NCI-H128 (cell line): Measurements from ENCODE around the gene ATP8B1.
"Not testable (repeated sequence)": the region's sequence is repeated elsewhere in the genome, so short reads cannot be mapped to it uniquely, and the experiment has no call there.

ENCODE experiments used
- DNase-seq: peaks from one replicate; lab custom pipeline; 2025; ENCODE audit not compliant: unreplicated experiment; lab: John Stamatoyannopoulos, UW

Gene ATP8B1

GRCh38 chr18:57803103-57803969 lies at the start of gene ATP8B1:
TSS of gene ATP8B1 (minus strand) at chr18:57803315. CDS start at chr18:57731807, 71,508 bp downstream.
- DNase-seq = peak; percentile 62

GRCh38 chr18:57850063-57850462 lies 46.9 kb upstream of the ATP8B1 start:
- no peak for DNase-seq

GRCh38 chr18:57848374-57848773 lies 45.3 kb upstream of the ATP8B1 start:
- not testable (repeated sequence) for DNase-seq

- not testable (repeated sequence) for DNase-seq
Observed at GRCh38 chr18:57847431-57847830, 44.3 kb upstream of the ATP8B1 start.

- no peak for DNase-seq
Observed at GRCh38 chr18:57846258-57846657, 43.1 kb upstream of the ATP8B1 start.

GRCh38 chr18:57845605-57846074 lies 42.5 kb upstream of the ATP8B1 start:
- no peak for DNase-seq

- no peak for DNase-seq
Observed at GRCh38 chr18:57844319-57844718, 41.2 kb upstream of the ATP8B1 start.

GRCh38 chr18:57843386-57843785 lies 40.3 kb upstream of the ATP8B1 start:
- no peak for DNase-seq

- DNase-seq = no peak
Observed at GRCh38 chr18:57841568-57841967, 38.5 kb upstream of the ATP8B1 start.

GRCh38 chr18:57839942-57840381 lies 36.8 kb upstream of the ATP8B1 start:
- DNase-seq = no peak

- DNase-seq = no peak
Observed at GRCh38 chr18:57837917-57838548, 34.9 kb upstream of the ATP8B1 start.

GRCh38 chr18:57836557-57836956 lies 33.4 kb upstream of the ATP8B1 start:
- DNase-seq = no peak

GRCh38 chr18:57835904-57836303 lies 32.8 kb upstream of the ATP8B1 start:
- DNase-seq = no peak

GRCh38 chr18:57834616-57835015 lies 31.5 kb upstream of the ATP8B1 start:
- DNase-seq = no peak

GRCh38 chr18:57833441-57834101 lies 30.5 kb upstream of the ATP8B1 start:
- no peak for DNase-seq

- DNase-seq = no peak
Observed at GRCh38 chr18:57832730-57833129, 29.6 kb upstream of the ATP8B1 start.

- DNase-seq = no peak
Observed at GRCh38 chr18:57831597-57832377, 28.7 kb upstream of the ATP8B1 start.

- DNase-seq = no peak
Observed at GRCh38 chr18:57827646-57828045, 24.5 kb upstream of the ATP8B1 start.

- no peak for DNase-seq
Observed at GRCh38 chr18:57826252-57826651, 23.1 kb upstream of the ATP8B1 start.

GRCh38 chr18:57820583-57820982 lies 17.5 kb upstream of the ATP8B1 start:
- DNase-seq = not testable (repeated sequence)
